Esophagus squamous epithelium (tissue), 4 donors: ENCODE data around the gene KLRK1.

Experiments used
- CTCF ChIP-seq, 6 experiments: fragments of 450-650 bp in 4 of 6; fragments of 200-600 bp in 2 of 6; sonication (generic) in 2 of 6; IDR thresholded peaks; one replicate each; pipeline ENCODE4 v1.5.1; 2016 to 2019; ENCODE audit warnings: antibody characterized with exemption in 6 of 6, mild to moderate bottlenecking in 4 of 6, moderate library complexity in 4 of 6
- POLR2A ChIP-seq, 4 donors: fragments of 450-650 bp; IDR thresholded peaks; one replicate each; pipeline ENCODE4 v1.6.1; 2017; ENCODE audit warnings: antibody characterized with exemption in 4 of 4, mild to moderate bottlenecking in 4 of 4, moderate library complexity in 3 of 4

- TF ChIP-seq POLR2A (IDR thresholded peaks at IDR 0.05) (no peak), CTCF (IDR thresholded peaks at IDR 0.05) (no peak)
Measured at GRCh38 chr12:10389904-10390303, at the start of gene KLRK1.
